OCI-LY3 (cell line): ENCODE measurements around the gene SGPP2.

ENCODE experiments used
- EZH2phosphoT487 ChIP-seq: fragments of 200-600 bp; shearing (Covaris generic); IDR thresholded peaks from 2 replicates; pipeline ENCODE4 v1.6.1; 2018; ENCODE audit warnings: antibody characterized with exemption, mixed run types, low read depth
- TF ChIP-seq, protein P1 (sequence below): fragments of 200-600, 300-600 bp; sonication (generic); IDR thresholded peaks from 2 replicates; pipeline ENCODE4 v1.5.1; 2014; ENCODE audit warnings: antibody characterized with exemption, low read length, low read depth

DNA sequence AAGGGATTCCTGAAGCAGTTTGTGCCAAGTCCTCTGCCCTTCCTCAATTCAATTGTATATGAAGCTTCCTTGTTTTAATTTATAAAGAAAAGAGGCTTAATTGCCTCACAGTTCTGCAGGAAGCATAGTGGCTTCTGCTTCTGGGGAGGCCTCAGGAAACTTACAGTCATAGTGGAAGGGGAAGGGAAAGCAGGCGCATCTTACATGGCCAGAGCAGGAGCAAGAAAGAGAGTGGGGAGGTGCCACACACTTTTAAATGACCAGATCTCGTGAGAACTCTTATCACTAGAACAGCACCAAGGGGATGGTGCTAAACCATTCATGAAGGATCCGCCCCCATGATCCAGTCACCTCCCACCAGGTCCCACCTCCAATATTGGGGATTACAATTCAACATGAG, 114.2 kb downstream of the SGPP2 start:
- TF ChIP-seq EZH2phosphoT487, result no peak
- TF ChIP-seq, protein P1, sequence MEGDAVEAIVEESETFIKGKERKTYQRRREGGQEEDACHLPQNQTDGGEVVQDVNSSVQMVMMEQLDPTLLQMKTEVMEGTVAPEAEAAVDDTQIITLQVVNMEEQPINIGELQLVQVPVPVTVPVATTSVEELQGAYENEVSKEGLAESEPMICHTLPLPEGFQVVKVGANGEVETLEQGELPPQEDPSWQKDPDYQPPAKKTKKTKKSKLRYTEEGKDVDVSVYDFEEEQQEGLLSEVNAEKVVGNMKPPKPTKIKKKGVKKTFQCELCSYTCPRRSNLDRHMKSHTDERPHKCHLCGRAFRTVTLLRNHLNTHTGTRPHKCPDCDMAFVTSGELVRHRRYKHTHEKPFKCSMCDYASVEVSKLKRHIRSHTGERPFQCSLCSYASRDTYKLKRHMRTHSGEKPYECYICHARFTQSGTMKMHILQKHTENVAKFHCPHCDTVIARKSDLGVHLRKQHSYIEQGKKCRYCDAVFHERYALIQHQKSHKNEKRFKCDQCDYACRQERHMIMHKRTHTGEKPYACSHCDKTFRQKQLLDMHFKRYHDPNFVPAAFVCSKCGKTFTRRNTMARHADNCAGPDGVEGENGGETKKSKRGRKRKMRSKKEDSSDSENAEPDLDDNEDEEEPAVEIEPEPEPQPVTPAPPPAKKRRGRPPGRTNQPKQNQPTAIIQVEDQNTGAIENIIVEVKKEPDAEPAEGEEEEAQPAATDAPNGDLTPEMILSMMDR, result no peak
